K562 (cell line): ENCODE results near the gene HMGB2. TPM values are rescaled to one million over a fixed set of nuclear protein-coding genes. Genes with fewer than 3 reads are reported as not detected.

Experiments
- ARID3B ChIP-seq: fragments of 250-450 bp; sonication (Bioruptor Pico); IDR thresholded peaks from 2 replicates; pipeline ENCODE4 v1.4.0; 2020; ENCODE audit warnings: borderline replicate concordance
- CTCF ChIP-seq, 3 experiments: IDR thresholded peaks in 2 of 3; conservative IDR thresholded peaks in 1 of 3; 2 replicates each; pipeline ENCODE4 v1.5.1; 2011 to 2012; ENCODE audit warnings: low read length in 3 of 3, mild to moderate bottlenecking in 3 of 3, control low read depth in 2 of 3, improper control_type of control experiment in 1 of 3, inconsistent platforms in 1 of 3, low read depth in 1 of 3, mixed read lengths in 1 of 3, moderate library complexity in 1 of 3; ENCODE audit not compliant: insufficient read depth in 2 of 3
- E2F8 ChIP-seq: fragments of 450-650 bp; IDR thresholded peaks from 2 replicates; pipeline ENCODE4 v1.7.1; 2018; ENCODE audit warnings: mild to moderate bottlenecking, low read depth; ENCODE audit not compliant: partially characterized antibody
- HES1 ChIP-seq: fragments of 450-650 bp; IDR thresholded peaks from 2 replicates; pipeline ENCODE4 v1.6.1; 2016; ENCODE audit warnings: low read depth, mild to moderate bottlenecking, moderate library complexity
- HLTF ChIP-seq: fragments of 450-650 bp; IDR thresholded peaks from 2 replicates; pipeline ENCODE4 v1.6.1; 2016
- KDM5B ChIP-seq: fragments of 200-600 bp; sonication (generic); IDR thresholded peaks from 2 replicates; pipeline ENCODE4 v1.6.1; 2012; ENCODE audit warnings: low read depth, mild to moderate bottlenecking, moderate library complexity, low read length, control low read depth, inconsistent platforms; ENCODE audit not compliant: insufficient replicate concordance
- KLF16 ChIP-seq: IDR thresholded peaks from 2 replicates; pipeline ENCODE4 v1.6.1; 2016; ENCODE audit warnings: antibody characterized with exemption
- L3MBTL2 ChIP-seq: fragments of 450-650 bp; IDR thresholded peaks from 2 replicates; pipeline ENCODE4 v1.6.1; 2016; ENCODE audit warnings: mild to moderate bottlenecking, moderate library complexity
- MITF ChIP-seq: IDR thresholded peaks from 2 replicates; pipeline ENCODE4 v1.6.1; 2014; ENCODE audit warnings: antibody characterized with exemption
- RAD21 ChIP-seq, 2 experiments: fragments of 250-450 bp in 1 of 2; fragments of 450-650 bp in 1 of 2; sonication (Bioruptor Pico) in 1 of 2; formaldehyde crosslinking in 1 of 2; IDR thresholded peaks in 1 of 2; conservative IDR thresholded peaks in 1 of 2; 2 replicates each; pipeline versions ENCODE4 v1.4.0 to v1.8.0; 2020 to 2022; ENCODE audit warnings: mild to moderate bottlenecking in 2 of 2, moderate library complexity in 1 of 2
- RBM34 ChIP-seq: fragments of 200-400 bp; formaldehyde crosslinking; IDR thresholded peaks from 2 replicates; pipeline ENCODE4 v1.6.1; 2018; ENCODE audit warnings: low read length, borderline replicate concordance; ENCODE audit not compliant: insufficient read depth
- XRCC5 ChIP-seq: fragments of 200-400 bp; formaldehyde crosslinking; IDR thresholded peaks from 2 replicates; pipeline ENCODE4 v1.6.1; 2017; ENCODE audit warnings: low read depth, mild to moderate bottlenecking, low read length
- ZBTB12 ChIP-seq: fragments of 250-450 bp; sonication (Bioruptor Pico); IDR thresholded peaks from 2 replicates; pipeline ENCODE4 v1.4.0; 2020
- ZNF41 ChIP-seq: fragments of 250-450 bp; sonication (Bioruptor Pico); conservative IDR thresholded peaks from 2 replicates; pipeline ENCODE4 v1.4.0; 2020; ENCODE audit warnings: mild to moderate bottlenecking
- polyA plus RNA-seq, 8 experiments: library from polyadenylated mRNA; depleted of rRNA in 4 of 8; stranded (reverse) in 5 of 8; unstranded in 3 of 8; fragments of >200 nt; fragmentation: Nextera tagmentation in 2 of 8; fragmentation: Illumina TruSeq in 1 of 8; extraction: Ambion mirVana in 2 of 8; extraction: Trizol in 1 of 8; gene quantifications; 2 replicates each; pipeline versions ENCODE4 v1.2.1 to v1.2.3, GENCODE V29; 2011 to 2014; ENCODE audit warnings: inconsistent platforms in 1 of 8, missing spikeins in 1 of 8
- total RNA-seq, 7 experiments: library from RNA; depleted of rRNA in 6 of 7; stranded (reverse); fragments of >200 nt in 6 of 7; fragmentation: Illumina TruSeq in 2 of 7; extraction: Trizol in 2 of 7; gene quantifications; 2 replicates each; pipeline versions ENCODE4 v1.2.1 to v1.2.3, GENCODE V29; 2011 to 2021; ENCODE audit warnings: low replicate concordance in 1 of 7

The HMGB2 gene
- total and polyA plus RNA-seq, 9 of the 15 experiments (the other 6 are each of a cell fraction or from before 2014, with no cell fraction given), result 309 to 822 (median 626) TPM

GRCh38 chr4:173301518-173302201, 32.5 kb downstream of the HMGB2 start (continued):
- TF ChIP-seq MITF, result no peak
- no peak for TF ChIP-seq ZBTB12
- TF ChIP-seq RAD21 (CRISPR knock-in tag; conservative IDR thresholded peaks at IDR 0.05 in 1 of 2, IDR thresholded peaks at IDR 0.05 in 1 of 2), result peak; percentile 73 to 75
- no peak for TF ChIP-seq XRCC5
- TF ChIP-seq HES1, result no peak
- no peak for TF ChIP-seq RBM34
- no peak for TF ChIP-seq HLTF
- no peak for TF ChIP-seq E2F8
- peak; percentile 43 to 83 (median 58); a peak in 5 of 6 replicates for TF ChIP-seq CTCF (IDR thresholded peaks at IDR 0.05 in 2 of 3, conservative IDR thresholded peaks at IDR 0.05 in 1 of 3; ENCODE audit: insufficient read depth in 2 of 3, low read depth in 1 of 3, low read length in 3 of 3)
- peak; percentile 23; the same call in 1 of the 2 replicates for TF ChIP-seq KLF16
- TF ChIP-seq L3MBTL2, result no peak
- TF ChIP-seq ARID3B (CRISPR knock-in tag), result no peak
- TF ChIP-seq KDM5B, result no peak
- TF ChIP-seq ZNF41 (CRISPR knock-in tag), result no peak
